AG09309 (cell line): Measurements from ENCODE around the gene PDE2A.
"Not testable (repeated sequence)": the region's sequence is repeated elsewhere in the genome, so short reads cannot be mapped to it uniquely, and the experiment has no call there.

Source experiments
- DNase-seq: peaks from one replicate; pipeline ENCODE4 v3.0.0-alpha.2; 2010; ENCODE audit warnings: low read depth
- H3K4me3 ChIP-seq: 2 replicates; pipeline ENCODE4 v1.5.1; 2011; ENCODE audit warnings: mild to moderate bottlenecking, low read depth, low read length, moderate library complexity; ENCODE audit not compliant: control insufficient read depth
- CTCF ChIP-seq: IDR thresholded peaks from 2 replicates; pipeline ENCODE4 v1.5.1; 2011; ENCODE audit warnings: mild to moderate bottlenecking, low read depth, low read length, inconsistent platforms; ENCODE audit not compliant: insufficient read depth, control insufficient read depth; ENCODE audit errors: missing control alignments

Gene PDE2A

GRCh38 chr11:72576661-72577060, 97.6 kb downstream of the PDE2A start:
- TF ChIP-seq CTCF: no peak
- no peak overlapping the region for H3K4me3 ChIP-seq
- no peak for DNase-seq

- no peak for DNase-seq
- H3K4me3 ChIP-seq: no peak overlapping the region
- TF ChIP-seq CTCF: no peak
Observed at GRCh38 chr11:72576243-72576595, 98.0 kb downstream of the PDE2A start.

GRCh38 chr11:72575533-72576242, 98.5 kb downstream of the PDE2A start:
- no peak for TF ChIP-seq CTCF
- no peak for DNase-seq
- no peak overlapping the region for H3K4me3 ChIP-seq

GRCh38 chr11:72574548-72575460, 99.4 kb downstream of the PDE2A start:
- no peak for TF ChIP-seq CTCF
- DNase-seq: no peak
- H3K4me3 ChIP-seq: no peak overlapping the region

GRCh38 chr11:72573855-72574445, 100.3 kb downstream of the PDE2A start:
- no peak for TF ChIP-seq CTCF
- no peak for DNase-seq
- H3K4me3 ChIP-seq: no peak overlapping the region

- peak; percentile 79 for TF ChIP-seq CTCF
- no peak overlapping the region for H3K4me3 ChIP-seq
- no peak for DNase-seq
Observed at GRCh38 chr11:72573072-72573854, 101.0 kb downstream of the PDE2A start.

GRCh38 chr11:72572540-72572939, 101.7 kb downstream of the PDE2A start:
- not testable (repeated sequence) for DNase-seq, H3K4me3 ChIP-seq
